ENCODE results near the gene MACROD2.

MACROD2 gene

GRCh38 chr20:14062786-14063185 is 67.5 kb downstream of the MACROD2 start:
- no peak for DNase-seq (ENCODE audit: low read depth)

GRCh38 chr20:14064333-14064732 is 69.0 kb downstream of the MACROD2 start:
- DNase-seq (ENCODE audit: low read depth): no peak

GRCh38 chr20:14064921-14065320 is 69.6 kb downstream of the MACROD2 start:
- no peak for DNase-seq (ENCODE audit: low read depth)

DNA sequence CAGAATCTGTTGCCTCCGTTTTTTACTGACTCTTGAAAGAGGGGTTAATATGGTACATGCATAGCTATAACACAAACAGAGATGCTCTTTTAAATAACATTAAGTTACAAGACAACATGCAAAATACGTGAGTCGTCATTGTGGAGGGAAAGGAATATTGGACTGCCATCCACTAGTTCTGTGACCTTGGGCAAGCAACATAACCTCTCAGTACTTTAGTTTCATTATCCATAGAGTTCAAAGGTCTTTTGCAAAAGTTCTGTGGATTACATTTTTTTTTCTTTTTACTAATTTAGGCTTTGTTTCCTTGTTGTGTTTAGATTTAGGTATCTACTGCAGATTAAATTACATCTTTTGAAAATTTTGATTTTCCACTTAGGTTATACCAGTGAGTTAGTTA is 70.5 kb downstream of the MACROD2 start:
- no peak for DNase-seq (ENCODE audit: low read depth)

GRCh38 chr20:14067603-14068002 is 72.3 kb downstream of the MACROD2 start:
- no peak for DNase-seq (ENCODE audit: low read depth)

DNA sequence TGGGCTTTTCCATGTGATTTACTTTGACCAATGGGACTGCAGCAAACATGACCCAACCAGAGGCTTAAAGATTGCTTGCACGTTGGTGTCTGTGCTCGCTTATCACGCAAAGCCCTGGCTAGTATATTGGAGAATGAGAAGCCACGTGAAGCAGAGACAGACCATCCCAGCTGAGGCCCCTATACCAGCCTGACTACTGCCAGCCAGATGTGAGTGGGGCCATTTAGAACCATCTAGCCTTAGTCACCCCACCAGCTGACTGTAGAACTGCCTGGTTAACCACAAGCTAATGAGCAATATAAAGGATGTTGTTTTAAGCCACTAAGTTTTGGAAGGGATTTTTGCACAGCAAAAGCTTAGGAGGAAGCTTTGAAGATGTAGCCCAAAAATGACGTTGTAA is 74.5 kb downstream of the MACROD2 start:
- DNase-seq (ENCODE audit: low read depth): no peak

- DNase-seq (ENCODE audit: low read depth): no peak
These were observed 98.3 kb downstream of the MACROD2 start for GRCh38 chr20:14093652-14094051.

- no peak for DNase-seq (ENCODE audit: low read depth)
These were observed 102.9 kb downstream of the MACROD2 start for GRCh38 chr20:14098261-14098660.

DNA sequence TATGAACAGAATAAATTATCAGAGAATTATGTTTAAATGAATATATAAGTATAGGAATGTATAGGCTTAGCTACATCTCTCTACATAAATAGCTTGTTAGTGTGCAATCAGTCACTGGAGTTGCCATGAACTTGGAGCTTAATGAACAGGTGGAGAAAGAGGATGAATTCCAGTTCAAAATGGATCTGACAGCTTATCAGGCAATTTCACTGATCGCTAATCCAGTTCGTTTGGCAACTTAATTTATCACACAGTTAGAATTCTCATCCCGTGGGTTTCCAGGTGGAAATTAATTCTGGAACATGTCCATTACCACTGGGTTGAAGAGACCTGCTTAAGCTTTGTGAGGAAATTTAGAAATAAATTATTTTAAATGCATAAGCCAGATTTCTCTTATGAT is 118.1 kb downstream of the MACROD2 start:
- DNase-seq (ENCODE audit: low read depth): no peak

- DNase-seq (ENCODE audit: low read depth): no peak
These were observed 118.9 kb downstream of the MACROD2 start for GRCh38 chr20:14114065-14114704.

DNA sequence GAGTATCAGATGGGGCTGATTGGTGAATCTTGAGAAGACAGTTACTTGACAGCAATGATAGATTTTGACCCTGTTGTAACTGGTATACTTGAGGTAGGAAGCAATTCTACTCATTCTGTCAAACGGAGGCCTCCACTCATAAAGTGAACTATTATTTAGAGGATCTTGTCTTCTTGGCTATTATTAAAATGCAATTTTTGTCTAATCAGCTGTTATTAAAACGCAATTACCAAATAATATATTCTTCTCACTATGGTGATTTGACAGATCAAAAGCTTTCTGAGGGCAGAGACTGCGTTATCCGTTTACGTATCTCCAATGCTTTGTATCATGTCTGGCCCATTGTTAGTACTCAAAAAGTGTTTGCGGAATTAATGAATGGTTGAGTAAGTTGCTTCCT is 120.7 kb downstream of the MACROD2 start:
- DNase-seq (ENCODE audit: low read depth): no peak

DNA sequence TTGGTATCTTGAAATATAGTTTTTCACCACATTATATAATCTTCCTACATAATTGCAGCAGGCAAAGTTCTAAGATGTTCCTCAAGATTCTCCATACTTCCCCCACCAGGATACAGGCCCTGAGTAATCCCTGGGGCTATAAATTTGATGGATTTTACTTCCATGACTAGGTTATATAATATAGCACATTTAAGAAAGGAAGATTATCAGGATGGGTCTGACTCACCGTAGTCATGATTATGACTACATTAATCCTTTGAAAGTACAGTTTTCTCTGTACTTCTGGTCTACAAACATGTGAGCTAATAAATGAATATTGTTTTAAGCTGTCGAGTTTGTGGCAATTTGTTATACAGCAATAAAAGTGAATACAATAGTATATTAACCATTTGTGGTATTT is 122.5 kb downstream of the MACROD2 start:
- no peak for DNase-seq (ENCODE audit: low read depth)

DNA sequence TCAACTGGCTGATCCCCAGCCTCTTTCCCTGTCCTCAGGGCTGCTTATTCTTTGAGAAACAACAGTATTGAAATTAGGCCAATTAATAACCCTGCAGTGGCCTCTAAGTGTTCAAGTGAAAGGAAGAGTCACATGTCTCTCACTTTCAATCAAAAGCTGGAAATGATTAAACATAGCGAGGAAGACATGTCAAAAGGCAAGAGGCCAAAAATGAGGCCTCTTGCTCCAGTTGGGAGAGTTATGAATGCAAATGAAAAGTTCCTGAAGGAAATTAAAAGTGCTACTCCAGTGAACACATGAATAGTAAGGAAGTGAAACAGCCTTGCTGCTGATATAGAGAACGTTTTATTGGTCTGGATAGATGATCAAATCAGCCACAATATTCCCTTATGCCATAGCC is 131.5 kb downstream of the MACROD2 start:
- DNase-seq (ENCODE audit: low read depth): no peak

GRCh38 chr20:14127514-14128223 is 132.4 kb downstream of the MACROD2 start:
- no peak for DNase-seq (ENCODE audit: low read depth)

- no peak for DNase-seq (ENCODE audit: low read depth)
These were observed 138.7 kb downstream of the MACROD2 start for GRCh38 chr20:14134004-14134403.

DNA sequence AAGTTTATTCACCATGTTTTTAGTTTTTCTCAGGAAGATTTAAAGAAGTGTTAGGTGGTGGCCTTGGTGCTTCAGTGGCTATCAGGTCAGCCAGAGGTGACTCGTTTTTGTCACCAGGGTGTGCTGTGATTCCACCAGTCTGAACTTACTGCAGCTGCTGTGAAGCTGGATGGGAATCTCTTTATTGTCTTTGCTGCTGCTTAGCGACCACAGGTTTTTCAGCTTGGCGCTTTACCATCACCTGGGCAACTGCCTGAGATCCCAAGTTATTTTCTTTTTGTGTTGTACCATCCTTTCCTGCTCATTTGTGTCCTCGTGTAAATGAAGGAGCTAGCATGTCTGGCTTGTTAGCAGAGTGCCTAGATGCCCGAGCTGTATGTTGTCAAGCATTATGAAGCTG is 146.9 kb downstream of the MACROD2 start:
- DNase-seq (ENCODE audit: low read depth): no peak

DNA sequence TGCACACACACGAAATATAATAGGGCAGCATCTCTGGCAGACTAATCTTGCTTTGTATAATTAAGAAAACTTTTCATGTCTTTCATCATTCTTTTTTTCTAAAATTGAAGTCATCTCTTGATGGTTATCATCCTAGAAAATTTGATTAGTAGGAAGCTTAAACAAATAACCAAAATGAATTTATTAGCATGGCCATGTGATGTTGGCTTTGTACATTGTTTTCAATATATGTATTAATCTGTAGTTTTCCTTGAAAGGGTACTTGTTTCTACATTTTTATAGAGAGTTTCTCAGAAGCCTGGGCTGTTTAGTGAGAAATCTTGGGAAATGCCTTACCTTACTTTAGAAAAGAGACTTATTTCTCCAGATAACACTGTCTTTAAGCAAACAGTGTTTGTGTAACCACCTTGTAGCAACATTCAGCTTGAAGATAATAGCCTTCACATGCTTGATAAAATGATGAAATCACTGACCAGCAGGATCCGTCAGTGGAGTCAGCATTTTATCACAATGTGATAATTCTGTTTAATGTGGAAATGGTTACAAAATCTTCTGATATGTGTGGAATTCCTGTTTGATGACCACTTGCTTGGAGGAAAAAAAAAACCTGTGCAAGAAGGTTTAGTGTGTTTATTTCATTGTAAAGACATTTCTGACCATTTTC is 147.8 kb downstream of the MACROD2 start:
- DNase-seq (ENCODE audit: low read depth): no peak

DNA sequence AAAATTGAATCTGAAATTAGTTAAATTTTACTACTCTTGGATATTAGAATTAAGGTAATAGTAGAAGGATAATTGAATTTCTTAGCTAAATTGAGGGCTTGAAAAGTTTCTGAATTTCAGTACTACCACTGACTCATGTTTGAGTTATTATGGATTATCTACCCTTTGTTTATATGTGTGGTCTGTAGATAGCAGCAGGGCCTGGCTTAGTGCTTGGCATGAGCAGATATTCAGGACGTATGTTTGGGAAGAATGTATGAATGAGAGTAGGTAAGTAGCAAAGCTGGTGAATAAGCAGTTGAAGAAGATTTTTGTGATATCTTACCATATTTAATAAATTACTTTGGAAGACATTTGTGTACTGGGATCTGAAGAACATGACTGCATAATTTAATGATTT is 152.7 kb downstream of the MACROD2 start:
- no peak for DNase-seq (ENCODE audit: low read depth)

GRCh38 chr20:14155361-14155760 is 160.0 kb downstream of the MACROD2 start:
- DNase-seq (ENCODE audit: low read depth): no peak

GRCh38 chr20:14178528-14178927 is 183.2 kb downstream of the MACROD2 start:
- DNase-seq (ENCODE audit: low read depth): no peak

DNA sequence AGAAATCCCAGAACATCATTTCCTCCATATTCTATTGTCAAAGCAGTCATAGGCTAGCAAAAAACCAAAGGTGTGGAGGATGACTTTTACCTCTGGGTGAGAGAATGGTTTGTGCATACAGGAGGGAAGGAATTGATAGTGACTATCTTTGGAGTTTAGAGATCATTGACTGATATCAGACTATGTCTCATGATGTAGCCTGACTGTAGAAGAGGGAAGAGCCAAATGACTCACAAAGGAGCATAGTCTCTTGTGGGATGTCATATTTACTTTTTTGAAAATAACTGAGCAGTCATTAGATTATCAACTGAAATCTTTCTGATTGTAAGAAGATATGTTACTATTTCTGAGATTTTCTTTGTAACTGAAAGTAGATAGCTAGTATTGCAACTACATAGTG is 183.6 kb downstream of the MACROD2 start:
- no peak for DNase-seq (ENCODE audit: low read depth)

DNA sequence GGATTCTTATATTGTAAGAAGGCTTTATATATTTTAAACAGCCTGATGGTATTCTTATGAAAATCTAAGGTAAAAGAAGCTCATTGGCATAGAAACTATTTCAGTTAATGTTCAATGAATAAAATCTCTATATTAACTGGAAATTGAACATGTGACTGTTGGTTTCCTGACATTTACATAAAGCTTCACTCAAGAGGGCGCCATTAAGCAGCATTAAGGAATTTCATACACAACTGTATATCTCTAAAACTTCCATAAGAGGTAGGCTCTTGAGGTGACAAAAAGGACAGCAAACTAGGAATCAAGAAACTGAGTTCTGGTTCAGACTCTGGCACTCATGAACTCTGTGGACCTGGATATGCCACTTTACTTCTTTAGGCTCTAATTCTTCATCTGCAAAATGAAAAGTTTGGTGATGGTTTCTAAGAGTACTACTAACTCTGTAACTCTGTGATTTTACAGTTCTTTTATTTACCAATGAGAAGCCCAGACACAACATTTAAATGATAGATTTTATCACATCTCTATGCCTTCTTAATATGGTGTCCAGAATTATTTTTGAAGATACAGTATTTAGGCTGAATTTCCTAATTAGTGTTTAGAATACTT is 194.6 kb downstream of the MACROD2 start:
- no peak for DNase-seq (ENCODE audit: low read depth)

DNA sequence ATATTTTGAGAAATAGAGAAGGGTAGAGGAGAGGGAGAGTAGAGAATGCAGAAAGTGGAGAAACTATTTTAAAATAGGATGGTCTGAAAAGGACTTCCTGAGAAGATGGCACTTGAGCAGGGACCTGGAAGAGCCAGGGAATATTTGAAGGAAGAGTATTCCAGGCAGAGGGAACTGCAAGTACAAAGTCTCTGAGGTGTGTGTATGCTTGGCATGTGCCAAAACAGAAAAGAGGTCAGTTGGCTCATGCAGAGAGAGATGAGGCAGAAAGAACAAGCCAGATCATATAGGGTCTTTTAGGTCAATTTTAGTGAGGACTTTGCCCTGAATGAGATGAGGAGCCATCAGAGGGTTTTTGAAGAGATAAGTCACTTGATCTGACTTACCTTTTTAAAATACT is 196.2 kb downstream of the MACROD2 start:
- no peak for DNase-seq (ENCODE audit: low read depth)

Data from stimulated activated CD8-positive, alpha-beta memory T cell treated with anti-CD3 and anti-CD28 coated beads, Interleukin-15, amount 100 ng/mL, for 1 hour (primary cell).